Coronary artery (tissue), 2 donors: ENCODE data around the gene SAMD14.

ENCODE experiments used
- DNase-seq: peaks from one replicate; pipeline ENCODE4 v3.0.0-alpha.2; 2017; ENCODE audit warnings: low spot score
- H3K27ac ChIP-seq, 2 donors: fragments of 200-600 bp; sonication (generic); one replicate each; pipeline ENCODE4 v1.5.1; 2016 to 2019
- H3K4me3 ChIP-seq: fragments of 200-600 bp; sonication (generic); 2 replicates; pipeline ENCODE4 v1.5.1; 2016; ENCODE audit warnings: mild to moderate bottlenecking, moderate library complexity
- CTCF ChIP-seq: fragments of 200-600 bp; sonication (generic); IDR thresholded peaks from one replicate; pipeline ENCODE4 v1.5.1; 2019; ENCODE audit warnings: antibody characterized with exemption

SAMD14 gene

GRCh38 chr17:50151041-50151936 is 21.3 kb upstream of the SAMD14 start:
- peak overlapping the region; percentile 90 for H3K4me3 ChIP-seq
- DNase-seq: peak; percentile 93
- peak overlapping the region; percentile 94 to 95 for H3K27ac ChIP-seq
- TF ChIP-seq CTCF: peak; percentile 58

- peak within 1 kb of the TSS; percentile 90 for H3K4me3 ChIP-seq
- no peak for DNase-seq
- peak within 1 kb of the TSS; percentile 94 to 95 for H3K27ac ChIP-seq
- no peak for TF ChIP-seq CTCF
Observed at GRCh38 chr17:50150354-50151040, 20.5 kb upstream of the SAMD14 start, which contains the start of gene PPP1R9B. TSS of gene PPP1R9B (minus strand) at chr17:50150677. CDS start at chr17:50150513, 164 bp downstream.

GRCh38 chr17:50149417-50150353 is 19.7 kb upstream of the SAMD14 start:
- DNase-seq: no peak
- no peak for TF ChIP-seq CTCF
- peak overlapping the region; percentile 90 for H3K4me3 ChIP-seq
- H3K27ac ChIP-seq: peak overlapping the region; percentile 94 to 95

GRCh38 chr17:50149091-50149416 is 19.1 kb upstream of the SAMD14 start:
- Histone ChIP-seq H3K27ac (peak overlapping the region; percentile 94 to 95), H3K4me3 (peak overlapping the region; percentile 90)
- TF ChIP-seq CTCF: no peak
- no peak for DNase-seq

GRCh38 chr17:50148226-50149090 is 18.5 kb upstream of the SAMD14 start:
- TF ChIP-seq CTCF: no peak
- Histone ChIP-seq H3K27ac (peak overlapping the region; percentile 94 to 95), H3K4me3 (peak overlapping the region; percentile 90)
- DNase-seq: no peak

- no peak for TF ChIP-seq CTCF
- H3K4me3 ChIP-seq: peak overlapping the region; percentile 90
- peak overlapping the region; percentile 94 to 95 for H3K27ac ChIP-seq
- no peak for DNase-seq
Observed at GRCh38 chr17:50147841-50148225, 17.9 kb upstream of the SAMD14 start.
